HUES6 (cell line): ENCODE measurements around the gene CELF1.
A peak's percentile ranks its signal among the peaks of the same experiment; 100 is the strongest.

ENCODE experiments used
- H3K27ac ChIP-seq: 2 replicates; pipeline ENCODE4 v1.7.0; 2013; ENCODE audit warnings: low read depth, mild to moderate bottlenecking, low read length, inconsistent platforms
- H3K27me3 ChIP-seq: 2 replicates; pipeline ENCODE4 v1.6.1; 2013; ENCODE audit warnings: low read length; ENCODE audit not compliant: control insufficient read depth, insufficient read depth
- H3K36me3 ChIP-seq: 2 replicates; pipeline ENCODE4 v1.6.1; 2013; ENCODE audit warnings: low read length; ENCODE audit not compliant: control insufficient read depth, insufficient read depth
- H3K4me1 ChIP-seq: 2 replicates; pipeline ENCODE4 v1.6.1; 2013; ENCODE audit warnings: low read length; ENCODE audit not compliant: control insufficient read depth, insufficient read depth
- H3K4me3 ChIP-seq: 2 replicates; pipeline ENCODE4 v1.5.1; 2013; ENCODE audit warnings: low read depth, low read length
- H3K9ac ChIP-seq: one replicate; pipeline ENCODE4 v1.6.1; 2013; ENCODE audit warnings: mild to moderate bottlenecking, low read length
- H3K9me3 ChIP-seq: 2 replicates; pipeline ENCODE4 v1.6.1; 2013; ENCODE audit warnings: low read depth, low read length; ENCODE audit not compliant: control insufficient read depth, insufficient read depth

CELF1 gene

DNA sequence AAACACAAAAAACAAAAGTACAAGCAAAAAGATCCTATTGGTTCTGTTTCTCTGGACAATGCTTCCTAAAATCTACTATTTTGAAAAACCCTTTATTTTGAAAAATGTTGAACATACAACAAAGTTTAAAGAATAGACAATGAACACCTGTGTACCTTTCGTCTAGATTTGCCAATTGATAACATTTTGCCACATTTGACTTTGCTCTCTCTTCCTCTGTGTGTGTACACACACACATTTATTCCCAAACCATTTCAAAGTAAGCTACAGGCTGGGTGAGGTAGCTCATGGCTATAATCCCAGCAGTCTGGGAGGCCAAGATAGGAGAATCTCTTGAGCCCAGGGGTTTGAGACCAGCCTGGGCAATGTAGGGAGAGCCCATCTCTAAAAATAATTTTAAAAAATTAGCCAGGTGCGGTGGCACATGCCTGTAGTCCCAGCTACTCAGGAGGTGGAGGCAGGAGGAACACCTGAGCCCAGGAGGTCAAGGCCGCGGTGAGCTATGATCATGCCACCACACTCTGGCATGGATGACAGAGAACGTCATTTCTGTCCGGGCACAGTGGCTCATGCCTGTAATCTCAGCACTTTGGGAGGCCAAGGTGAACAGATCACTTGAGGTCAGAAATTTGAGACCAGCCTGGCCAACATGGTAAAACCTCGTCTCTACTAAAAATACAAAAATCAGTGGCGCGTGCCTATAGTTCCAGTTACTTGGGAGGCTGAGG lies 121.4 kb downstream of the CELF1 start:
- Histone ChIP-seq H3K9ac (no peak overlapping the region), H3K9me3 (no peaks in the 10 kb centered on the region), H3K4me3 (no peak overlapping the region), H3K4me1 (no peaks in the 10 kb centered on the region), H3K27me3 (no peaks in the 10 kb centered on the region), H3K36me3 (no peaks in the 10 kb centered on the region), H3K27ac (no peak overlapping the region)

DNA sequence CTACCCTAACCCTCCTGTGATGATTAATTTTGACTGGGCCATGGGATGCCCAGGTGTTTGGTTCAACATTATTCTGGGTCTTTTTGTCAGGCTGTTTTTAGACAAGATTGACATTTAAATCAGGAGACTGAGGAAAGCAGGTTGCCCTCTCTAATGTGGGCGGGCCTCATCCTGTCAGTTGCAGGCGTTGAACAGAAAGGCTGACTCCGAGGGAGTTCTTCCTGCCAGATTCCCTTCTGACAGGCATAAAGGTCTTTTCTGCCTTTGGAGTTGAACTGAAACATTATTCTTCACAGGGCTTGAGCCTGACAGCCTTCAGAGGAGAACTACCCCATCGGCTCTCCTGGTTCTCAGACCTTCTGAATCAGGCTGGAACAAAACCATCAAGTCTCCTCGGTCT lies 122.4 kb downstream of the CELF1 start:
- Histone ChIP-seq H3K9ac (no peak overlapping the region), H3K9me3 (no peaks in the 10 kb centered on the region), H3K27ac (no peak overlapping the region), H3K4me1 (no peaks in the 10 kb centered on the region), H3K27me3 (no peaks in the 10 kb centered on the region), H3K4me3 (no peak overlapping the region), H3K36me3 (no peaks in the 10 kb centered on the region)

DNA sequence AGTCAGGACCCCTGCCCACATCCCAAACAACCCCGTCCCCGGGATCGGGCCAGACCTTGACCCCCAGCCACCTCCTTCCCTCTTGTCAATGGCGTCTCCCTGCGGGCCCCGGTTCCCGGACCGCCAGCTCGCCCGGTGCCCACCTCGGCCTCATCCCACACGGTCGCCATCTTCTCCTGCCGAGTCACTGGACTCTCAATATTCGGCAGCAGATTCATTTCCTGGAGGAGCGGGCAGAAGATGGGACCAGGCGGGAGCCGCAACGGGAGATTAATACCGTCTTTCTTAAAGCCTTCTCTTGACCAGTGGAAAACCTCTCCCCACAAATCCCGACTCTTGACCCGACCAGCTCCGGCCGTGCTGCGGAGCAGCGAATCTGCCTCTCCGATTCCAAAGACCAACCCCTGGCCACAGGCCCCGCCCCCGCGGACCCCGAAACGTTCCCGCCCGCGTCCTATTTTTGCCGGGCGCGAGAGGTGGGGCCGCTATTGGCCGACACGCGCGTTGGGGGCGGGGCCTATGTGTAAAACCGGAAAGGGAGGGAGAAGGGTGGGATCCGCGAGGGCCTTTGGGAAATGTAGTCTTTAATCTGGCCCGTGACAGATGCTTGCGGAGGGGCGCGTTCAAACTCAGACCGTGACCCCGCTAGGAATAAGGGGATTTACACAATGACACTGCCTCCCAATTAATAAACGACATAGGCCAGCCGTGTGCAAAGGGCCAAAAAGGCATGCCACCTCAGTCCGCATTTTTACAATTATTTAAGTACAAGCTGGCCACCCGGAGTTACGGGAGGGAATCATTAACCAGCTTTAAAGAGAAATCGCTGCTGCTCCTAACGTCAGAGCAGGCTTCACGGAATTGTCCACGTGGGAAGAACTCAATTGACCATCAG lies 126.6 kb downstream of the CELF1 start, which contains the start of gene PSMC3:
Gene PSMC3, minus strand, starts transcription at position 378 of the 895 bp plus-strand sequence. Its CDS starts 160 bp downstream, at position 218.
- peak within 1 kb of the TSS; percentile 99 for H3K27ac ChIP-seq
- H3K4me3 ChIP-seq = peak within 1 kb of the TSS; percentile 79
- peaks cover 38% of the 10 kb centered on the region for H3K36me3 ChIP-seq
- H3K9ac ChIP-seq = peak within 1 kb of the TSS; percentile 100
- no peaks in the 10 kb centered on the region for H3K27me3 ChIP-seq
- no peaks in the 10 kb centered on the region for H3K9me3 ChIP-seq
- H3K4me1 ChIP-seq = no peaks in the 10 kb centered on the region

DNA sequence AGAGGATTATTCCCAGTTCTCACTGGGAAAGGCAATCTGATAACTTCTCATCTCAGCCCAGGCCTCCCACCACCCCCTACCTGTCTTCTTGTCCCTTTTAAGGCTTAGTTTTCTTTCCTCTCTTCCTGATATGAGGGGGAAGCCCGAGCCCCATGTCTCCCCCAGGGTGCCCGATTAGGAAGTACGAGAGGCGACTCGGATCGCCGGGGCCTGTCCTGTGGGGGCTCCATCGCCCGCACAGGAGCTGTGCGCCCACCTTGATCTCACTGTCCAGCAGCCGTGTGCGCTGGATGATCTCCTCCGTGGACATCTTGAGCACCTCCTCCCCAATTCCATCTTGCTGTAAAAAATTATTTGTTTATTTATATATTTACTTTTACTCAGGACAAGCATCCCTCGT lies 127.3 kb downstream of the CELF1 start:
- Histone ChIP-seq H3K4me3 (peak overlapping the region; percentile 79), H3K9ac (peak overlapping the region; percentile 100), H3K27me3 (no peaks in the 10 kb centered on the region), H3K36me3 (peaks cover 45% of the 10 kb centered on the region), H3K4me1 (no peaks in the 10 kb centered on the region), H3K27ac (peak overlapping the region; percentile 99; the same call in 1 of the 2 replicates), H3K9me3 (no peaks in the 10 kb centered on the region)

DNA sequence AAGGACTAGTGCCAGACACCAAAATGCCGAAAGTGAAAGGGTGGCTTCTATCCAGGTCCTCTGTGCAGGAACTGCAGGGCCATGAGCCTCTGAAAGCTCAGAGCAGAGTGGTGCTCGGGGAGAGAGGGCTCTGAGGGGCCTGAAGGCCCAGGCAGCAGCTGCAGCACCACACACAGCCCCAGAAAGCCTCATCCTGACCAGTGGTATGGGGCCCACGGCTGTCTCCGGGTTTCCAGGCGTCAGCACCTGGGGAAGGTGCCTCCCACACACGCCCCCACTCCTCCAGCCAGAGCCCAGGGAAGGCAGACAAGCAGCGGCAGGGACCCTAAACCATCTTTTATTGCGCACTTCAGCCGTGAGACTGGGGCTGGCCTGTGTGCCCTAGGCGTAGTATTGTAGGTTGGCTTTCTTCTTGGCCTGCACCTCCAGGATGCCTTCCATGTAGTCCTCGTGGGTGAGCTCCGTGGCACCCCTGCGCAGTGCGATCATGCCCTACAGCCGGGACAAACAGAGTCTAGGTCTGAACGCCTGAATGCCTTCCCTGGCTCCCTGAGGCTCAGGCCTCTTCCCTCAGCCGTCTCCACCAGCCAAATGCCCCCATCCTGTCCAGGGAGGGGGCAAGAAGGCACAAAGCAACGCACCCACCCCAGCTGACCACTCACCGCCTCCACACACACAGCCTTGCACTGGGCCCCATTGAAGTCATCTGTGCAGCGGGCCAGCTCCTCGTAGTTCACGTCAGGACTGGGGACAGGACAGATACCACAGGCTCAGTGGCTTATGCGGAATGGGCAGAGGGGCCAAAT lies 134.3 kb downstream of the CELF1 start:
- Histone ChIP-seq H3K27me3 (no peaks in the 10 kb centered on the region), H3K36me3 (peaks cover 86% of the 10 kb centered on the region), H3K4me1 (no peaks in the 10 kb centered on the region; the same call in 1 of the 2 replicates), H3K27ac (no peak overlapping the region), H3K9ac (no peak overlapping the region), H3K4me3 (no peak overlapping the region), H3K9me3 (no peaks in the 10 kb centered on the region)

DNA sequence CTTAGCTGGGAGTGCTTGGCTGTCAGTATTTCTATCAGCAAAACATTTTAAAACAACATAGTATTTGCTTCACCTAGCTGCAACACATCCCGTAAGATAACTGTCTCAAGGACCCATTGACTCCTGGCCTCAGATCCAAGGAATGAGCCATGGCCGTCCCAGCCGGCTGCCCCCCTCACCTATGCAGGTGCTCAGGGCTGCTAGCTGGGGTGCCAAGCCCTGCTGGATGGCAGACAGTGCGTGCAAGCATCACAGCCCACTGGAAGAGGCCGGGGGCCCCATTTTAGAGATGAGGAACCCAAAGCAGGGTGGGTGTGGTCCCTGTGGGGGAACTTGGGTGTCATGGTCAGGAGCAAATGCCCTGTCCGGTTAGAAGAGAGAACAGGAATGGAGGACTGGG lies 135.2 kb downstream of the CELF1 start:
- no peak overlapping the region for H3K9ac ChIP-seq

DNA sequence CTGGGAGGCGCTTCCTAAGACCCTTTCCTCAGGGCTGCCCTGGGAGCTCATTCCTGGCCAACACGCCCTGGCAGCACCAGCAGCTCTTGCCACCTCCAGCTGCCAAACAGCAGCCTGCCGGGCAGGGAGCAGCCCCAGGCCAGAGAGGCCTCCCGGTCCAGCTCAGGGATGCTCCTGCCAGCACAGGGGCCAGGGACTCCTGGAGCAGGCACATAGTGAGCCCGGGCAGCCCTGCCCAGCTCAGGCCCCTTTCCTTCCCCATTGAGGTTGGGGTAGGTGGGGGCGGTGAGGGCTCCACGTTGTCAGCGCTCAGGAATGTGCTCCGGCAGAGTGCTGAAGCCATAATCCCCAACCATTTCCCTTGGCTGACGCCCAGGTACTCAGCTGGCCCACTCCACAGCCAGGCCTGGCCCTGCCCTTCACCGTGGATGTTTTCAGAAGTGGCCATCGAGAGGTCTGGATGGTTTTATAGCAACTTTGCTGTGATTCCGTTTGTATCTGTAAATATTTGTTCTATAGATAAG lies 136.9 kb downstream of the CELF1 start:
- no peak overlapping the region for H3K9ac ChIP-seq
- H3K4me1 ChIP-seq = no peaks in the 10 kb centered on the region; the same call in 1 of the 2 replicates
- H3K4me3 ChIP-seq = no peak overlapping the region
- no peak overlapping the region for H3K27ac ChIP-seq
- H3K9me3 ChIP-seq = no peaks in the 10 kb centered on the region
- H3K27me3 ChIP-seq = no peaks in the 10 kb centered on the region
- peaks cover 69% of the 10 kb centered on the region for H3K36me3 ChIP-seq

More for the DNA sequence above, 135.2 kb downstream of the CELF1 start:
- no peaks in the 10 kb centered on the region for H3K27me3 ChIP-seq
- no peak overlapping the region for H3K4me3 ChIP-seq
- H3K4me1 ChIP-seq = no peaks in the 10 kb centered on the region; the same call in 1 of the 2 replicates
- no peak overlapping the region for H3K27ac ChIP-seq
- H3K36me3 ChIP-seq = peaks cover 81% of the 10 kb centered on the region
- no peaks in the 10 kb centered on the region for H3K9me3 ChIP-seq
